MCF 10A (cell line): ENCODE measurements around the gene STK32B. TPM values are rescaled to one million over a fixed set of nuclear protein-coding genes. Genes with fewer than 3 reads are reported as not detected.

Experiments
- BruUV-seq: library from RNA; stranded (reverse); fragments of 400-500 nt; replicated peaks from 2 replicates; lab custom pipeline; 2021; lab: Mats Ljungman, UMichigan
- CTCF ChIA-PET: fragments of 300-600 bp; sonication (Branson Sonifier 250); formaldehyde crosslinking; extraction: SDS; loops from one replicate; lab custom pipeline; 2021; ENCODE audit warnings: antibody characterized with exemption, inconsistent platforms; lab: Yijun Ruan, JAX
- POLR2A ChIA-PET: fragments of 300-600, 350-650 bp; sonication (Branson Sonifier 250); formaldehyde crosslinking; extraction: SDS; loops from one replicate; lab custom pipeline; 2020; ENCODE audit warnings: antibody characterized with exemption, inconsistent platforms; lab: Yijun Ruan, JAX
- DNase-seq: peaks from one replicate; pipeline ENCODE4 v3.0.0-alpha.2; 2018; ENCODE audit not compliant: unreplicated experiment
- H3K27ac Mint-ChIP-seq: one replicate; pipeline ENCODE4 v1.8.0; 2022; ENCODE audit warnings: mild to moderate bottlenecking, low read depth, mixed read lengths; ENCODE audit not compliant: unreplicated experiment
- H3K27me3 Mint-ChIP-seq: one replicate; pipeline ENCODE4 v1.8.0; 2022; ENCODE audit warnings: mixed read lengths; ENCODE audit not compliant: insufficient read depth, unreplicated experiment
- H3K36me3 Mint-ChIP-seq: one replicate; pipeline ENCODE4 v1.8.0; 2022; ENCODE audit warnings: mild to moderate bottlenecking, moderate library complexity, mixed read lengths; ENCODE audit not compliant: insufficient read depth, unreplicated experiment
- H3K4me1 Mint-ChIP-seq: one replicate; pipeline ENCODE4 v1.8.0; 2022; ENCODE audit warnings: mixed read lengths; ENCODE audit not compliant: insufficient read depth, unreplicated experiment
- H3K4me3 Mint-ChIP-seq: one replicate; pipeline ENCODE4 v1.8.0; 2022; ENCODE audit warnings: mild to moderate bottlenecking, moderate library complexity, mixed read lengths; ENCODE audit not compliant: unreplicated experiment
- H3K9me3 Mint-ChIP-seq: one replicate; pipeline ENCODE4 v1.8.0; 2022; ENCODE audit warnings: mixed read lengths; ENCODE audit not compliant: unreplicated experiment
- intact Hi-C: fragments of 100-400 bp; cut with micrococcal nuclease; formaldehyde crosslinking; loops from 2 replicates; pipeline ENCODE4 v1.14.1; 2022
- total RNA-seq: library from RNA; stranded (reverse); gene quantifications from 2 replicates; pipeline ENCODE4 v1.2.3, GENCODE V29; 2022
- TF ChIP-seq, protein P1 (sequence below): fragments of 200-600 bp; IDR thresholded peaks from one replicate; pipeline ENCODE4 v1.8.0; 2022; ENCODE audit warnings: antibody characterized with exemption, mild to moderate bottlenecking; ENCODE audit not compliant: unreplicated experiment

STK32B gene
- total RNA-seq, 1 experiment from 2014 or later: not detected

DNA sequence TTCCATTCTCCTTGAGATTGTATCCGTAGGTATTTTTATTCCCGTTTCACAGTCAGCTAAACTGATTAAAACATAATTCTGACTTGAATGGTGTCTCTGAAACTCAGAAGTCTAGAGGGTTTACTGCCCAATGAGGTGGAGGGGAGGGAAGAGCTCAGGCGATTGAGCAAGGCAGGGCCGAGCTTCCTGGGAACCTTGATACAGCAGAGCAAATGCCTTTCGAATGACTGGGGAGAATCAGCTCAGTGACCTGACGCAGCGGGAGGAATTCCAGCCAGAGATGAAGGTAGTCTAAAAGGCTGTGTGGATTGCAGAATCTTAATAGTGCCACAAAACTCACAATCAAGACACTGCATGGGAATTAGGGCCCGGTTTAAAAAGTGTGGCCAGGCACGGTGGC, 423.5 kb downstream of the STK32B start:
- DNase-seq: peak; percentile 63
- Mint-ChIP-seq H3K4me3 (no peak overlapping the region), H3K9me3 (peaks cover 5% of the 10 kb centered on the region), H3K36me3 (no peaks in the 10 kb centered on the region), H3K4me1 (no peaks in the 10 kb centered on the region), H3K27me3 (no peaks in the 10 kb centered on the region), H3K27ac (no peak overlapping the region)
- CTCF ChIA-PET: interaction anchor here (1.2 kb wide), 1 partner anchor 16 kb away, joined by 4 read pairs; no protein-coding TSS in a partner anchor
- no TSS peak for BruUV-seq
- POLR2A ChIA-PET: no interaction called here
- TF ChIP-seq, protein P1, sequence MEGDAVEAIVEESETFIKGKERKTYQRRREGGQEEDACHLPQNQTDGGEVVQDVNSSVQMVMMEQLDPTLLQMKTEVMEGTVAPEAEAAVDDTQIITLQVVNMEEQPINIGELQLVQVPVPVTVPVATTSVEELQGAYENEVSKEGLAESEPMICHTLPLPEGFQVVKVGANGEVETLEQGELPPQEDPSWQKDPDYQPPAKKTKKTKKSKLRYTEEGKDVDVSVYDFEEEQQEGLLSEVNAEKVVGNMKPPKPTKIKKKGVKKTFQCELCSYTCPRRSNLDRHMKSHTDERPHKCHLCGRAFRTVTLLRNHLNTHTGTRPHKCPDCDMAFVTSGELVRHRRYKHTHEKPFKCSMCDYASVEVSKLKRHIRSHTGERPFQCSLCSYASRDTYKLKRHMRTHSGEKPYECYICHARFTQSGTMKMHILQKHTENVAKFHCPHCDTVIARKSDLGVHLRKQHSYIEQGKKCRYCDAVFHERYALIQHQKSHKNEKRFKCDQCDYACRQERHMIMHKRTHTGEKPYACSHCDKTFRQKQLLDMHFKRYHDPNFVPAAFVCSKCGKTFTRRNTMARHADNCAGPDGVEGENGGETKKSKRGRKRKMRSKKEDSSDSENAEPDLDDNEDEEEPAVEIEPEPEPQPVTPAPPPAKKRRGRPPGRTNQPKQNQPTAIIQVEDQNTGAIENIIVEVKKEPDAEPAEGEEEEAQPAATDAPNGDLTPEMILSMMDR: no peak
- intact Hi-C loops: no loop called here

DNA sequence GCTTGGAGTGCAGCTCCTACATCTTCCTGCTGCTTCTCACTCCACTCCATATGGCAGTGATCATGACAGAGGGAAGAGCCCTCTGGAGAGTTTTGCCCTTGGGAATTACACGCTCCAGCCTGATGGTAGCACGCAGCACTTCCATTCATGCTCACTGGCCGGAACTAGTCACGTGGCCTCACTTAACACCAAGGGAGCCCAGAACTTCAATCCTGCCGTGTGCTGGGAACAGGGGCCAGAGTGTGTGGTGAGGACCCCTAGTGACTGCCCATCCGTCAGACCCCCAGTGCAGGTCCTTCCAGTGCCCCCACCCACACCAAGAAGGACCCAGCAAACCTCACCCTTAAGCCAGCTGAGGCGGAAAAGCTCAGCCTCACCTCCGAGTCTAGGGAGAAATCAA, 426.3 kb downstream of the STK32B start:
- TF ChIP-seq, protein P1: no peak
- POLR2A ChIA-PET: interaction anchor here (0.7 kb wide), 1 partner anchor 688 kb away, joined by 3 read pairs; no protein-coding TSS in a partner anchor

GRCh38 chr4:5478169-5478568, 426.9 kb downstream of the STK32B start:
- DNase-seq: no peak
- Mint-ChIP-seq H3K36me3 (no peaks in the 10 kb centered on the region), H3K9me3 (peaks cover 5% of the 10 kb centered on the region), H3K4me3 (no peak overlapping the region), H3K27ac (no peak overlapping the region), H3K4me1 (no peaks in the 10 kb centered on the region), H3K27me3 (no peaks in the 10 kb centered on the region)
- TF ChIP-seq, protein P1: no peak
- intact Hi-C loops: no loop called here
- CTCF ChIA-PET: no interaction called here
- BruUV-seq: no TSS peak
- POLR2A ChIA-PET: interaction anchor here (0.7 kb wide), 1 partner anchor 688 kb away, joined by 3 read pairs; no protein-coding TSS in a partner anchor

More for the DNA sequence above, 426.3 kb downstream of the STK32B start:
- Mint-ChIP-seq H3K36me3 (no peaks in the 10 kb centered on the region), H3K9me3 (peaks cover 5% of the 10 kb centered on the region), H3K27me3 (no peaks in the 10 kb centered on the region), H3K4me3 (no peak overlapping the region), H3K4me1 (no peaks in the 10 kb centered on the region), H3K27ac (no peak overlapping the region)
- intact Hi-C loops: no loop called here
- CTCF ChIA-PET: interaction anchor here (0.9 kb wide), 1 partner anchor 25 kb away, joined by 3 read pairs; no protein-coding TSS in a partner anchor
- DNase-seq: no peak
- BruUV-seq: no TSS peak

DNA sequence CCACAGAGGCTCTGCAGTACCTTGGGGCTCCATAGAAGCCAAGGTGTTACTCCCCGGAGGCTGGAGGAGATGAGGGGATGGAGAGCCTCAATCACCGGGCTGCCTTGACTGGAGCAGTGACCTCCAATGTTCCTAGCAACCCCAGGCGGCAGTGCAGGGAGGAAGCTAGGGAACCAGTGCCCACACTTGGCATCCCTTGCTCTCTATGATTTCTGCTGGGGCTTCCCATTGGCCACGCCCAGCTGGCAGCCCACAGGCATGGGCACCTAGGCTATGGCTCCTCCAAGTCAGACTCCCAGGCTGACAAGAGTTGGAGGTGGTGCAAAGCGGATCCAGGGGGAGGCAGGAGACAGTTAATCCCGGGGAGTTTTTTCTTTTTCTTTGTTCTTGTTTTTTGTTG, 427.4 kb downstream of the STK32B start:
- Mint-ChIP-seq H3K27me3 (no peaks in the 10 kb centered on the region), H3K9me3 (peaks cover 5% of the 10 kb centered on the region), H3K4me3 (no peak overlapping the region), H3K27ac (no peak overlapping the region), H3K36me3 (no peaks in the 10 kb centered on the region), H3K4me1 (no peaks in the 10 kb centered on the region)
- BruUV-seq: no TSS peak
- intact Hi-C loops: no loop called here
- ChIA-PET POLR2A (no interaction called here), CTCF (no interaction called here)
- TF ChIP-seq, protein P1: no peak
- DNase-seq: no peak
